ENCODE results near the gene ASB5. TPM values are rescaled to one million over a fixed set of nuclear protein-coding genes. Genes with fewer than 3 reads are reported as not detected.

Gene ASB5
- total and polyA plus RNA-seq, 2 of the 8 experiments (the other 6 are each of a cell fraction or from before 2014, with no cell fraction given) = 0.02 TPM; not detected in 1

DNA sequence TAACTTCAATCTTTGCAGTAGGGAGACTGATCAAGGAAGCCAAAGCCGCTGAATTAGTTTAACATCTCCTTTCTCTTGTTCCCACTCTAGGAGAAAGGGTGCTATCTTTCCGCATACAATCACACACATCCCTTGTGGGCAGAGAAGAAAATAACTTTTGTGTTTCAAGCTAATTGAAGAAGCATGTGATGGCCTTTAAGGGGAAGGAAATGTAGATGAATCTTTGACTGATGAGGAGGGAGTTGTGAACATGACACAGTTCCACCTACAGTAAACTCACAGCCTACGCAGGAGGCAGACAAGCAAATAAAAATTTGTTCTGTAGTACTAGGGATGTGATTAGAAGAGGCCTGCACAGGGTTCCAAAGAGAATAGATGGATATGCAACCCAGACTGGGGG, 58.9 kb downstream of the ASB5 start (continued):
- TF ChIP-seq, protein P1, sequence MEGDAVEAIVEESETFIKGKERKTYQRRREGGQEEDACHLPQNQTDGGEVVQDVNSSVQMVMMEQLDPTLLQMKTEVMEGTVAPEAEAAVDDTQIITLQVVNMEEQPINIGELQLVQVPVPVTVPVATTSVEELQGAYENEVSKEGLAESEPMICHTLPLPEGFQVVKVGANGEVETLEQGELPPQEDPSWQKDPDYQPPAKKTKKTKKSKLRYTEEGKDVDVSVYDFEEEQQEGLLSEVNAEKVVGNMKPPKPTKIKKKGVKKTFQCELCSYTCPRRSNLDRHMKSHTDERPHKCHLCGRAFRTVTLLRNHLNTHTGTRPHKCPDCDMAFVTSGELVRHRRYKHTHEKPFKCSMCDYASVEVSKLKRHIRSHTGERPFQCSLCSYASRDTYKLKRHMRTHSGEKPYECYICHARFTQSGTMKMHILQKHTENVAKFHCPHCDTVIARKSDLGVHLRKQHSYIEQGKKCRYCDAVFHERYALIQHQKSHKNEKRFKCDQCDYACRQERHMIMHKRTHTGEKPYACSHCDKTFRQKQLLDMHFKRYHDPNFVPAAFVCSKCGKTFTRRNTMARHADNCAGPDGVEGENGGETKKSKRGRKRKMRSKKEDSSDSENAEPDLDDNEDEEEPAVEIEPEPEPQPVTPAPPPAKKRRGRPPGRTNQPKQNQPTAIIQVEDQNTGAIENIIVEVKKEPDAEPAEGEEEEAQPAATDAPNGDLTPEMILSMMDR (IDR thresholded peaks at IDR 0.05; ENCODE audit: control extremely low read depth in 1 of 3, insufficient read depth in 1 of 3, low read depth in 1 of 3, low read length in 3 of 3) = no peak
- no peak for TF ChIP-seq CHD1 (IDR thresholded peaks at IDR 0.05; ENCODE audit: low read depth, low read length)
- no peak for TF ChIP-seq KDM5A (IDR thresholded peaks at IDR 0.05; ENCODE audit: low read length)
- no peak for TF ChIP-seq TCF12 (IDR thresholded peaks at IDR 0.05; ENCODE audit: low read depth, low read length)

All from H1 (cell line).